Smooth muscle cell (in vitro differentiated cells): ENCODE results near the gene MAD1L1. TPM values are rescaled to one million over a fixed set of nuclear protein-coding genes. Genes with fewer than 3 reads are reported as not detected.

Experiments used
- DNase-seq: peaks from one replicate; lab custom pipeline; 2025; ENCODE audit not compliant: unreplicated experiment; lab: John Stamatoyannopoulos, UW
- H2AFZ ChIP-seq: fragments of 200-600 bp; sonication (generic); 2 replicates; pipeline ENCODE4 v1.6.0; 2016; ENCODE audit warnings: antibody characterized with exemption, low read depth, mild to moderate bottlenecking
- H3F3A ChIP-seq: fragments of 200-600 bp; sonication (generic); 2 replicates; pipeline ENCODE4 v1.6.0; 2017; ENCODE audit warnings: antibody characterized with exemption, low read depth
- H3K27ac ChIP-seq: fragments of 200-600 bp; sonication (generic); 2 replicates; pipeline ENCODE4 v1.5.1; 2016; ENCODE audit warnings: low read depth, mild to moderate bottlenecking
- H3K27me3 ChIP-seq: fragments of 200-600 bp; sonication (generic); 2 replicates; pipeline ENCODE4 v1.6.1; 2016; ENCODE audit warnings: low read depth, mild to moderate bottlenecking
- H3K36me3 ChIP-seq: fragments of 200-600 bp; sonication (generic); 2 replicates; pipeline ENCODE4 v1.5.1; 2016; ENCODE audit warnings: low read depth
- H3K4me1 ChIP-seq: fragments of 200-600 bp; sonication (generic); 2 replicates; pipeline ENCODE4 v1.5.1; 2016; ENCODE audit warnings: low read depth
- H3K4me2 ChIP-seq: fragments of 200-600 bp; sonication (generic); 2 replicates; pipeline ENCODE4 v1.6.0; 2016; ENCODE audit warnings: mild to moderate bottlenecking
- H3K4me3 ChIP-seq: fragments of 200-600 bp; sonication (generic); 2 replicates; pipeline ENCODE4 v1.5.1; 2016; ENCODE audit warnings: mild to moderate bottlenecking
- H3K79me2 ChIP-seq: fragments of 200-600 bp; sonication (generic); 2 replicates; pipeline ENCODE4 v1.6.0; 2016; ENCODE audit warnings: low read depth, mild to moderate bottlenecking
- H3K9ac ChIP-seq: fragments of 200-600 bp; sonication (generic); 2 replicates; pipeline ENCODE4 v1.6.0; 2016; ENCODE audit warnings: low read depth
- H3K9me3 ChIP-seq: fragments of 200-600 bp; sonication (generic); replicated peaks from 2 replicates; pipeline ENCODE4 v1.5.1; 2016; ENCODE audit warnings: low read depth
- H4K20me1 ChIP-seq: fragments of 200-600 bp; sonication (generic); 2 replicates; pipeline ENCODE4 v1.6.0; 2016; ENCODE audit warnings: low read depth
- WGBS: methylation state at CpG from one replicate; pipeline ENCODE4 v1.1.7; 2016; ENCODE audit warnings: low lambda C conversion rate; 5-methylcytosine and 5-hydroxymethylcytosine counted together
- polyA plus RNA-seq: library from polyadenylated mRNA; unstranded; fragments of >200 nt; fragmentation: Nextera tagmentation; extraction: Ambion mirVana; gene quantifications from 2 replicates; pipeline ENCODE4 v1.2.1, GENCODE V29; 2016
- total RNA-seq: library from RNA; depleted of rRNA; stranded (reverse); fragments of >200 nt; gene quantifications from 2 replicates; pipeline ENCODE4 v1.2.3, GENCODE V29; 2014
- TF ChIP-seq, protein P1 (sequence below): fragments of 200-600 bp; sonication (generic); IDR thresholded peaks from 2 replicates; pipeline ENCODE4 v1.5.1; 2017; ENCODE audit warnings: borderline replicate concordance, mild to moderate bottlenecking, antibody characterized with exemption; ENCODE audit not compliant: insufficient read depth, poor library complexity, severe bottlenecking

Gene MAD1L1
- total and polyA plus RNA-seq, 2 experiments from 2014 or later = 33.4 to 60.7 TPM

DNA sequence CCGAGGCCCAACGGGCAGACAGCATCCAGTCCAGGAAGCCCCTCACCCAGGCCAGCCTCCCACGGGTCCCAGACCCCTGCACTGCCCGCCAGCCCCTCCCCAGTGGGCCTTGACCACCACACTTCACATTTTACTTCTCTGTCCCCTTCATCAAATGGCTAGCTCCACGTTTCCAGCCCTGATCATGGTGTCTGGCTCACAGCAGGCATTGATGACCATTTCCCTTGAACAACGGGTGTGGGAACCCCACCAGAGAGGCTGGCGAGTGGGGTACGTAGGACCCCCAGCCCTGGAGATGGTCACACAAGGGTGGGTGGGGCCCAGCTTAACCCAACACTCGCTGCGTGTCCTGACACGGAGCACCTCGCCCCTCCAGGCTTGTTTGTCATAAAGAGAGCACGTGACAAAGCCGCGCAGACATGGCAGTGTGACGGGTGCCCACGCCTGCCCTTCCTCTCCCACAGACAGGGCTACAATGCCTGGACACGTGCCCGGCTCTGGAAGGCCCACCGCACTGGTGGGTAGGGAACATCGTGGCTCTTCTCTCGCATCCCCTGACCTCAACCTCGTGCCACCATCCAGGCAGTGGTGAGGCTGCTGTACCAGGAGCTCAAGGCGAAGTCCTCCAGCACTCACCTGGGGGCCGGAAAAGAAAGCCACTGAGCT, 267.7 kb downstream of the MAD1L1 start:
- TF ChIP-seq, protein P1, sequence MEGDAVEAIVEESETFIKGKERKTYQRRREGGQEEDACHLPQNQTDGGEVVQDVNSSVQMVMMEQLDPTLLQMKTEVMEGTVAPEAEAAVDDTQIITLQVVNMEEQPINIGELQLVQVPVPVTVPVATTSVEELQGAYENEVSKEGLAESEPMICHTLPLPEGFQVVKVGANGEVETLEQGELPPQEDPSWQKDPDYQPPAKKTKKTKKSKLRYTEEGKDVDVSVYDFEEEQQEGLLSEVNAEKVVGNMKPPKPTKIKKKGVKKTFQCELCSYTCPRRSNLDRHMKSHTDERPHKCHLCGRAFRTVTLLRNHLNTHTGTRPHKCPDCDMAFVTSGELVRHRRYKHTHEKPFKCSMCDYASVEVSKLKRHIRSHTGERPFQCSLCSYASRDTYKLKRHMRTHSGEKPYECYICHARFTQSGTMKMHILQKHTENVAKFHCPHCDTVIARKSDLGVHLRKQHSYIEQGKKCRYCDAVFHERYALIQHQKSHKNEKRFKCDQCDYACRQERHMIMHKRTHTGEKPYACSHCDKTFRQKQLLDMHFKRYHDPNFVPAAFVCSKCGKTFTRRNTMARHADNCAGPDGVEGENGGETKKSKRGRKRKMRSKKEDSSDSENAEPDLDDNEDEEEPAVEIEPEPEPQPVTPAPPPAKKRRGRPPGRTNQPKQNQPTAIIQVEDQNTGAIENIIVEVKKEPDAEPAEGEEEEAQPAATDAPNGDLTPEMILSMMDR = no peak
- Histone ChIP-seq H3K4me3 (no peak overlapping the region), H3K27me3 (no peaks in the 10 kb centered on the region), H3K4me2 (no peak overlapping the region), H3K4me1 (no peaks in the 10 kb centered on the region), H3K27ac (no peak overlapping the region), H3K36me3 (no peaks in the 10 kb centered on the region), H2AFZ (no peak overlapping the region), H3K79me2 (no peaks in the 10 kb centered on the region), H4K20me1 (no peaks in the 10 kb centered on the region), H3F3A (peaks cover 5% of the 10 kb centered on the region), H3K9me3 (no peaks in the 10 kb centered on the region), H3K9ac (no peak overlapping the region)
- 98% methylated on average over 25 of the region's 25 CpGs for whole genome bisulfite sequencing
- DNase-seq = no peak

- no peak overlapping the region for H3K27ac ChIP-seq
- H3K9me3 ChIP-seq = no peaks in the 10 kb centered on the region
- H2AFZ ChIP-seq = no peak overlapping the region
- peaks cover 5% of the 10 kb centered on the region for H3F3A ChIP-seq
- H4K20me1 ChIP-seq = peaks cover 4% of the 10 kb centered on the region
- no peak overlapping the region for H3K9ac ChIP-seq
- no peaks in the 10 kb centered on the region for H3K27me3 ChIP-seq
- H3K4me2 ChIP-seq = no peak overlapping the region
- DNase-seq = no peak
- H3K36me3 ChIP-seq = no peaks in the 10 kb centered on the region
- no peak overlapping the region for H3K4me3 ChIP-seq
- TF ChIP-seq, protein P1 = no peak
- 95% methylated on average over 25 of the region's 25 CpGs for WGBS
- H3K4me1 ChIP-seq = no peaks in the 10 kb centered on the region
- H3K79me2 ChIP-seq = no peaks in the 10 kb centered on the region
These were observed 268.4 kb downstream of the MAD1L1 start for GRCh38 chr7:1964211-1964912.

DNA sequence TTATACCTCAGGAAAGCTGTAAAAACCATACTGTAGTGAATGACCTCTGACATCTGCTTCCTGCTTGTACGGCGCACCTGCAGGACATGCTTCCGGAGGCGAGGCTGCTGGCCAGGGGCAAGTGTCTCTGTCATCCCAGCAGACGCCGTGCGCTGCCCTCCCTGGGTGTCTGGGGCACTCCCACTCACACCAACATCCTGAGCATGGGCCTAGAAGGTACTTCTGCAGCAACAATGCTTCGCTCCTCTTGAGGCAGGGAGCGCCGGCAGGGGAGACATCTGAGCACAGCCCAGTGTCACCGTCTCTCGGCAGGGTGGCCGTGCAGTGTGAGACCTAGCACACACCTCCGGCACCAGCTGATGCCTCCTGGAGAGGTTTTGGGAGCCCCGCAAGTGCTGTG, 269.2 kb downstream of the MAD1L1 start:
- Histone ChIP-seq H3K9ac (no peak overlapping the region), H3K27me3 (no peaks in the 10 kb centered on the region), H3K4me3 (no peak overlapping the region), H3K4me2 (no peak overlapping the region), H2AFZ (no peak overlapping the region), H3K79me2 (no peaks in the 10 kb centered on the region), H3K4me1 (no peaks in the 10 kb centered on the region), H3K9me3 (no peaks in the 10 kb centered on the region), H4K20me1 (peaks cover 7% of the 10 kb centered on the region), H3K36me3 (no peaks in the 10 kb centered on the region), H3K27ac (no peak overlapping the region), H3F3A (peaks cover 5% of the 10 kb centered on the region)
- 97% methylated on average over 15 of the region's 15 CpGs for WGBS
- DNase-seq = no peak
- TF ChIP-seq, protein P1 = no peak
